GM23248 (cell line): ENCODE measurements around the gene FJX1. TPM values are rescaled to one million over a fixed set of nuclear protein-coding genes. Genes with fewer than 3 reads are reported as not detected.

ENCODE experiments used
- DNase-seq: peaks from one replicate; pipeline ENCODE4 v3.0.0-alpha.2; 2015
- H2AFZ ChIP-seq: fragments of 200-600 bp; sonication (generic); 2 replicates; pipeline ENCODE4 v1.6.1; 2016; ENCODE audit warnings: antibody characterized with exemption
- H3F3A ChIP-seq: fragments of 200-600 bp; sonication (generic); 2 replicates; pipeline ENCODE4 v1.6.1; 2016; ENCODE audit warnings: mild to moderate bottlenecking, antibody characterized with exemption, mixed run types; ENCODE audit not compliant: insufficient read depth
- H3K27ac ChIP-seq: fragments of 200-600 bp; sonication (generic); 2 replicates; pipeline ENCODE4 v1.5.1; 2016; ENCODE audit warnings: mild to moderate bottlenecking
- H3K27me3 ChIP-seq: fragments of 200-600 bp; sonication (generic); replicated peaks from 2 replicates; pipeline ENCODE4 v1.6.1; 2016; ENCODE audit warnings: mild to moderate bottlenecking; ENCODE audit not compliant: insufficient read depth
- H3K36me3 ChIP-seq: fragments of 200-600 bp; sonication (generic); 2 replicates; pipeline ENCODE4 v1.6.1; 2016; ENCODE audit warnings: low read depth, mild to moderate bottlenecking
- H3K4me1 ChIP-seq: fragments of 200-600 bp; sonication (generic); 2 replicates; pipeline ENCODE4 v1.6.1; 2016; ENCODE audit warnings: mild to moderate bottlenecking; ENCODE audit not compliant: insufficient read depth
- H3K4me2 ChIP-seq: fragments of 200-600 bp; sonication (generic); one replicate; pipeline ENCODE4 v1.6.1; 2016; ENCODE audit warnings: mild to moderate bottlenecking; ENCODE audit not compliant: unreplicated experiment
- H3K4me3 ChIP-seq: fragments of 200-600 bp; sonication (generic); 2 replicates; pipeline ENCODE4 v1.5.1; 2016; ENCODE audit warnings: mild to moderate bottlenecking
- H3K79me2 ChIP-seq: fragments of 200-600 bp; sonication (generic); 2 replicates; pipeline ENCODE4 v1.6.1; 2016; ENCODE audit warnings: mild to moderate bottlenecking; ENCODE audit not compliant: insufficient read depth
- H3K9ac ChIP-seq: fragments of 200-600 bp; sonication (generic); 2 replicates; pipeline ENCODE4 v1.6.1; 2016; ENCODE audit warnings: mild to moderate bottlenecking
- H3K9me2 ChIP-seq: fragments of 200-600 bp; sonication (generic); 2 replicates; pipeline ENCODE4 v1.6.1; 2016; ENCODE audit warnings: mixed run types, mild to moderate bottlenecking, moderate library complexity; ENCODE audit not compliant: insufficient read depth
- H3K9me3 ChIP-seq: fragments of 200-600 bp; sonication (generic); one replicate; pipeline ENCODE4 v1.6.1; 2017; ENCODE audit warnings: low read depth
- H4K20me1 ChIP-seq: fragments of 200-600 bp; sonication (generic); 2 replicates; pipeline ENCODE4 v1.6.0; 2016; ENCODE audit not compliant: insufficient read depth
- EZH2 ChIP-seq: fragments of 200-600 bp; sonication (generic); IDR thresholded peaks from 2 replicates; pipeline ENCODE4 v1.6.1; 2018; ENCODE audit warnings: antibody characterized with exemption, mild to moderate bottlenecking; ENCODE audit not compliant: insufficient read depth, poor library complexity, severe bottlenecking
- EZH2phosphoT487 ChIP-seq: fragments of 200-600 bp; sonication (generic); IDR thresholded peaks from 2 replicates; pipeline ENCODE4 v1.6.1; 2018; ENCODE audit warnings: antibody characterized with exemption, moderate library complexity, mild to moderate bottlenecking, low read depth; ENCODE audit not compliant: insufficient read depth
- WGBS, 2 experiments: methylation state at CpG; one replicate each; pipeline ENCODE4 v1.1.6; 2015 to 2017; ENCODE audit warnings: low lambda C conversion rate in 2 of 2, low coverage in 1 of 2; ENCODE audit errors: missing lambda C conversion rate in 2 of 2; 5-methylcytosine and 5-hydroxymethylcytosine counted together
- in situ Hi-C: fragments of 300-500 bp; cut with MboI; formaldehyde crosslinking; loops from 2 replicates; pipeline ENCODE4 v1.15.0; 2020
- polyA plus RNA-seq: library from polyadenylated mRNA; unstranded; fragments of >200 nt; fragmentation: Nextera tagmentation; extraction: Ambion mirVana; gene quantifications from 2 replicates; pipeline ENCODE4 v1.2.1, GENCODE V29; 2016
- total RNA-seq: library from RNA; depleted of rRNA; stranded (reverse); fragments of >200 nt; shearing (Covaris generic); gene quantifications from 2 replicates; pipeline ENCODE4 v1.2.3, GENCODE V29; 2014

The FJX1 gene
- total and polyA plus RNA-seq, 2 experiments from 2014 or later = 12.4 to 37.0 TPM

GRCh38 chr11:35619116-35619854 is 1.0 kb downstream of the FJX1 start:
- Histone ChIP-seq H3F3A (peaks cover 37% of the 10 kb centered on the region), H3K36me3 (no peaks in the 10 kb centered on the region), H2AFZ (peak overlapping the region; percentile 57), H3K4me1 (peaks cover 53% of the 10 kb centered on the region), H3K9me3 (no peaks in the 10 kb centered on the region), H3K27me3 (no peaks in the 10 kb centered on the region), H3K4me3 (peak overlapping the region; percentile 72), H3K9me2 (no peaks in the 10 kb centered on the region), H3K27ac (peak overlapping the region; percentile 79), H3K9ac (peak overlapping the region; percentile 79), H3K4me2 (peak overlapping the region; percentile 81), H4K20me1 (no peaks in the 10 kb centered on the region), H3K79me2 (peaks cover 19% of the 10 kb centered on the region)
- in situ Hi-C loops = loop anchor here (5.0 to 25.0 kb wide), 4 partner anchors 196 to 643 kb away; no protein-coding TSS in a partner anchor
- WGBS, 2 experiments = 2 to 3% methylated on average over 79 to 84 of the region's 84 CpGs
- peak; percentile 80 for DNase-seq
- TF ChIP-seq EZH2 = no peak
- no peak for TF ChIP-seq EZH2phosphoT487

- no peaks in the 10 kb centered on the region for H3K27me3 ChIP-seq
- WGBS, 2 experiments = 31% methylated on average over 33 of the region's 33 CpGs
- no peak overlapping the region for H3K27ac ChIP-seq
- peak overlapping the region; percentile 72 for H3K4me3 ChIP-seq
- peaks cover 51% of the 10 kb centered on the region for H3K4me1 ChIP-seq
- H4K20me1 ChIP-seq = no peaks in the 10 kb centered on the region
- H3K9me2 ChIP-seq = no peaks in the 10 kb centered on the region
- H3K9me3 ChIP-seq = no peaks in the 10 kb centered on the region
- H3K79me2 ChIP-seq = peaks cover 19% of the 10 kb centered on the region
- peak overlapping the region; percentile 79 for H3K9ac ChIP-seq
- in situ Hi-C loops = loop anchor here (5.0 to 25.0 kb wide), 4 partner anchors 195 to 642 kb away; no protein-coding TSS in a partner anchor
- no peak for TF ChIP-seq EZH2
- TF ChIP-seq EZH2phosphoT487 = no peak
- no peak for DNase-seq
- peak overlapping the region; percentile 57 for H2AFZ ChIP-seq
- H3K36me3 ChIP-seq = no peaks in the 10 kb centered on the region
- H3F3A ChIP-seq = peaks cover 37% of the 10 kb centered on the region
- peak overlapping the region; percentile 81 for H3K4me2 ChIP-seq
Observed at GRCh38 chr11:35619855-35620640, 1.8 kb downstream of the FJX1 start.

- no peaks in the 10 kb centered on the region for H3K27me3 ChIP-seq
- DNase-seq = no peak
- 89 to 95% methylated on average over 2 of the region's 2 CpGs for WGBS, 2 experiments
- no peak overlapping the region for H2AFZ ChIP-seq
- H4K20me1 ChIP-seq = no peaks in the 10 kb centered on the region
- no peak for TF ChIP-seq EZH2
- no peak for TF ChIP-seq EZH2phosphoT487
- peaks cover 37% of the 10 kb centered on the region for H3F3A ChIP-seq
- H3K9me2 ChIP-seq = no peaks in the 10 kb centered on the region
- in situ Hi-C loops = loop anchor here (25.0 kb wide), 1 partner anchor 517 kb away; no protein-coding TSS in a partner anchor
- peaks cover 19% of the 10 kb centered on the region for H3K79me2 ChIP-seq
- H3K27ac ChIP-seq = no peak overlapping the region
- no peaks in the 10 kb centered on the region for H3K36me3 ChIP-seq
- no peak overlapping the region for H3K9ac ChIP-seq
- peaks cover 46% of the 10 kb centered on the region for H3K4me1 ChIP-seq
- peak overlapping the region; percentile 72; the same call in 1 of the 2 replicates for H3K4me3 ChIP-seq
- H3K4me2 ChIP-seq = peak overlapping the region; percentile 81
- H3K9me3 ChIP-seq = no peaks in the 10 kb centered on the region
Observed at GRCh38 chr11:35620795-35621194, 2.5 kb downstream of the FJX1 start.

GRCh38 chr11:35621620-35622019 is 3.4 kb downstream of the FJX1 start:
- Histone ChIP-seq H3K79me2 (peaks cover 19% of the 10 kb centered on the region), H3K27ac (peak overlapping the region; percentile 19; the same call in 1 of the 2 replicates), H3K9me3 (no peaks in the 10 kb centered on the region), H3K9ac (no peak overlapping the region), H4K20me1 (no peaks in the 10 kb centered on the region), H3K9me2 (no peaks in the 10 kb centered on the region), H3K4me1 (peaks cover 42% of the 10 kb centered on the region), H3K36me3 (no peaks in the 10 kb centered on the region), H3K4me2 (peak overlapping the region; percentile 43), H2AFZ (no peak overlapping the region), H3K27me3 (no peaks in the 10 kb centered on the region), H3K4me3 (peak overlapping the region; percentile 7; the same call in 1 of the 2 replicates), H3F3A (peaks cover 37% of the 10 kb centered on the region)
- WGBS, 2 experiments = 92 to 97% methylated on average over 2 of the region's 2 CpGs
- TF ChIP-seq EZH2phosphoT487 (no peak), EZH2 (no peak)
- no peak for DNase-seq
- in situ Hi-C loops = loop anchor here (25.0 kb wide), 1 partner anchor 516 kb away; no protein-coding TSS in a partner anchor
